ENCODE results near the gene BIRC5. TPM values are rescaled to one million over a fixed set of nuclear protein-coding genes. Genes with fewer than 3 reads are reported as not detected.
A peak's percentile ranks its signal among the peaks of the same experiment; 100 is the strongest.
"Not testable (repeated sequence)": the region's sequence is repeated elsewhere in the genome, so short reads cannot be mapped to it uniquely, and the experiment has no call there.

The BIRC5 gene
- total RNA-seq, 3 donors from 2014 or later, result 5.4 to 10.0 (median 8.5) TPM

DNA sequence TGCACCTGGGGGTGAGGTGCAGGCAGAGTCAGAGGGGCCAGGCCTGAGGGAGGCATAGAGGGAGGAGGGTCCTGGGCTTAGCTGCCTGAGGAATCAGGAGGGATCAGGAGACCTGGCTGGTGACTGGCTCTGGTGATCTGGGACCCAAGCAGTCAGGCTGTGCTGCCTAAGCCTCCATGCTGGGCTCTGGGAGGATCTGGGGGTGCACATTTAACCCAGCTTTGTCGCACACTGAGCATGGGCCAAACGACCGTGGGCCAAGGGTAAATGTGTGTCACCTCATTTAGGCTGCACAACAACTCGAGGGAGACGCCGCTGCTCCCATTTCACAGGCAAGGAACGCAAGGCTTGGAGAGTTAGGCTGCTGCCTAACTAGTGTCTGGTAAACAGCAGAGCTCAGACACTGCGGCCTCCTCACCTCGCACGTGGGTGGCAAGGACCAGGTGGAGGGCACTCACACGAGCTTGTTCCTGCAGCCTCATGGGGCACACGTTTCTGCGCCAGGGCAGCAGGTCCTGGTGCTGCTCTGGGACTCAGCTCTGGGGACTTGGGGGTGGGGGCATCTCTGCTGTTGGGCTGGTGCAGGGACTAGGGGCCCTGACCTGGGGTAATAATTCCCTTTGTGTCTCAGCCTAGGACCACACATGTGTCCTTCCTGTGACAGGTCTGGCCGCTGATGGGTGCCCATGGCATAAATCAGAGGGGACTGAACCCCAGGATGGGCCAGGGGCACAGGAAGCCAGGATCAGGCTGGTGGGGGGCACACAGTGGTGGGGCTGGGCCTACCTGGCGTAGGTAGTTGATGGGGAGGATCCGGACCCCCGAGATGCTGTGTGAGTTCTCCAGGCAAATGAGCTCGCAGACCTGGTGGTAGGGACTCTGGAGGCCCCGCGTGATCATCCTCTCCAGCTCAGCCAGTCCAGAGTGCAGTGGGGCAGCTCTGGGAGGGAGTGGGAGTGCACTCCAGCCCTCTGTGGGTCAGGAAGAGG, 36.1 kb downstream of the BIRC5 start:
- H3K9me3 Mint-ChIP-seq, result no peaks in the 10 kb centered on the region
- DNase-seq (no peak), ATAC-seq (no peak)
- H3K36me3 Mint-ChIP-seq (ENCODE audit: insufficient read depth), result no peaks in the 10 kb centered on the region
- peaks cover 37% of the 10 kb centered on the region for H3K4me1 Mint-ChIP-seq (ENCODE audit: low read depth)
- peaks cover 2% of the 10 kb centered on the region for H3K27me3 Mint-ChIP-seq (ENCODE audit: low read depth)
- H3K4me3 Mint-ChIP-seq, result no peak overlapping the region

DNA sequence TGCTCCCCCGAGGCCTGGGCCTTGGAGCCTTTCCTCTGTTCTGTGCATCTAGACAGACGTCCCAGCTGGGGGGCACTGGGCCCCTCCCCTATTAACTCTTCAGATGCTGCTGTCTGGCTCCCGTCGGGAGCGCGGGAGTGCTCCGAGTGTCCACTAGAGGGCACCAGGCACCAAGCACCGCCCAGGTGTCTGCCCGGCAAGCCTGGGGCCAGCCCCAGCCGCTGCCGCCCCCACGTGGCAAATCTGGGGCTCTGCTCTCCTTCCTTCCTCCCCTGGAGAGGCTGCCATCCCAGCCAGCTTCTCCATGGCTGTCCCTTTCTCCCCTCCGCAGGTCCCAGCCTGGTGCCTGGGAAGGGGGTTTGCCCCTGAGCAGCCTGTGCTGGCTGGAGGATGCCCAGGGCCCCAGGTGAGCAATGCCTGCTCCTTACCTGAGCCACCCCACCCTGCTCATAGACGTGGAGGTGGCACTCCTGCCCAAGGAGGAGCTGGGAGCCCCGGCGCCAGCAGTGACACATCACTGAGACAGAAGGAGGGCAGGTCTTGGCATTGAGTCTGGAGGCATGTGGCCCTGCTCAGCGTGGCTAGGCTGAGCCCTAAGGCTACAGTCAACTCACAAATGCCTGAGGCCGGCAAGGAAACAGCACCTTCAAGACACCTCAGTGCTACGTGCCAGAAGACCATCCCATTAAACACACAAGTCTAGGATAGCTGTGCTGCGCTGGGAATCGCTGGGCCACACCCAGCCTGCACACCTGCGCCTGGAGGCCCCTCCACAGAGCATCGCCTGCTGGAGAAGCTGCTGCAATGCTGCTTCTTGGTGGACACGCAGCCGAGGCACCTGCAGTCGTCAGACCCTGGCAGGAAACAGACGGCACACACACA, 37.1 kb downstream of the BIRC5 start:
- no peaks in the 10 kb centered on the region for H3K36me3 Mint-ChIP-seq (ENCODE audit: insufficient read depth)
- H3K4me1 Mint-ChIP-seq (ENCODE audit: low read depth), result peaks cover 39% of the 10 kb centered on the region
- H3K9me3 Mint-ChIP-seq, result no peaks in the 10 kb centered on the region
- peak; percentile 75 to 80 for ATAC-seq
- H3K4me3 Mint-ChIP-seq, result peak overlapping the region; percentile 61
- peaks cover 2% of the 10 kb centered on the region for H3K27me3 Mint-ChIP-seq (ENCODE audit: low read depth)
- peak; percentile 83 for DNase-seq

DNA sequence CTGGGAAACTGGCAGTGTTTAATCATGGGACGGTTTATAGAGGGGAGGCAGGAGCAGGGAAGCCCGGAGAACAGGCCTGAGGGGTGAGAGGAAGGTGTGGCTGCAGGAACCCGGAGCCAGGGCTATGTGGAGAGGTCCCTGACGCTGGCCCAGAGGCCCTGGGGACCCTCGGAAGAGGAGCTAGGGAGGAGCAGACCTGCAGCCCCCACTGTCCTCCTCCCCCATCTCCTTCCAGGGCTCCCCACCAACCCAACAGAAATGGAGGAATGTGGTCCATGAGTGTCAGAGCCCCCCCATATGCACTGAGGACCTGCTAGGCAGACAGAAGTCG, 37.7 kb downstream of the BIRC5 start:
- Mint-ChIP-seq H3K9me3 (no peaks in the 10 kb centered on the region), H3K36me3 (ENCODE audit: insufficient read depth) (no peaks in the 10 kb centered on the region), H3K27me3 (ENCODE audit: low read depth) (peaks cover 2% of the 10 kb centered on the region), H3K4me3 (peak overlapping the region; percentile 79), H3K4me1 (ENCODE audit: low read depth) (peaks cover 39% of the 10 kb centered on the region)
- ATAC-seq (no peak), DNase-seq (no peak)

DNA sequence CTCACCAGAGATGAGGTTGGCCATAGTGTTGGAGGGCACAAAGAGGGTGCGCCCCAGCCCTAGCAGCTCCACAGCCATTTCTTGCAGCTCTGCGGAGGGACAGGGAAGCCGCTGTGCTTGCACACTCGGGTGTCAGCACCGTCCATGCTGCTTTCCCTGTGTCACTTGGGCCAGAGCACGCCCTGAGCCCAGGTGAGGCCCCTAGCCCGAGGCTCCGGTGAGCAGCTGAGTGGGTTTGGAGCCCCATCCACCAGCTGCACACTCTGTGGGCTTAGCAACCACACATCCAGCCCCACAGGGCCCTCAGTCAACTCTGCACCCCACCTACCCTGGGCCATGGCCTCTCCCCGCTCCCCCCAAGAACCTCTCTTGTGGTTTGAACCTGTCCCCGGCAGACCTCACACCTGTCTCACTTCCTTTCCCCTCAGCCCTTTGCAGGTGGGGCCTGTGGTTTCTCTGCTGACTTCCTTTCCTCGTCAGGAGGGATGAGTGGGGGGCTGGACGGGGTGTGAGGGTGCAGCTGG, 38.1 kb downstream of the BIRC5 start:
- Mint-ChIP-seq H3K4me3 (peak overlapping the region; percentile 79), H3K9me3 (no peaks in the 10 kb centered on the region), H3K27me3 (ENCODE audit: low read depth) (peaks cover 2% of the 10 kb centered on the region), H3K4me1 (ENCODE audit: low read depth) (peaks cover 39% of the 10 kb centered on the region), H3K36me3 (ENCODE audit: insufficient read depth) (no peaks in the 10 kb centered on the region)
- ATAC-seq (peak in 1 of 2 donors; percentile 1), DNase-seq (peak; percentile 52)

DNA sequence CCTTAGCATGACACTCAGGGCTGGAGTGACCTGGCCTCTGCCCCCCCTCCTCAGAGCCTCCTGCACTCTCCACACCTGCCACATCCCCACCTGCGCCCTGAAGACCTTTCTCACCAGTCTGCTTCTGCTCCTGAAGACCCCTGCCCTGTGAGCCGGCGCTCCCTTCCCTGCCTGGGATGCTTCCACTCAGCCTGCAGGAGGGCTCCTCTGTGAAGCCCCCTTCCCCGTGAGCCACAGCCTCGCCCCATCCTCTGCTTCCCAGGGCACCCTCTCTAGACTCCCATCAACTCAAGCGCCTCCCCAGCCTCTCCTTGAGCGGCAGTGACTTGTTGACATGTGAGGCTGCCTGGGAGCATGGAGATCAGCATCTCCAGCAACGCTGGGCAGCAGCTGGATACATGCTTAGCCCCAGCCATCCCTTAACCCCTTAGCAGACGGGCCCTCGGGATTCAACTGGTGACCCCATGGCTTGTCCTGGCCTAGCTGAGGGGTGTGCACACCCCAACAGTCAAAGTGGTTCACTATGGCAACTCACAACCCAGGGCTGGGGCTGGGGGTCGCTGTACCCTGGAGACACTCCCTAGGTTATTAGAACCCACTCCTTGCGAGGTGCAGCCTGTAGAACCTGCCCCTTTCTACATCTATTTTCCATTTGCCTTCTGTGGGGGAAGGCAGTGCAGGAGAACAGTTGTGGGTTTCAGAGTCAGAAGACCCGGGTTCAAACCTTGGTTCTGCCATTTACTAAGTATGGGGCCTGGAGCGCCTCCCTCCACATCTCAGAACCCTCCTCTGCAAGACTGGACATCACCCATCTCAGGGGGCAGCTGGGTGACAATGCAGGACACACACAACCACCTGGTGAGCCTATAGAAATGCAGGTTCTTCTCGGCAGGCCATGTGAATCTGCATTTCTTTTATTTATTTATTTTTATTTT, 38.9 kb downstream of the BIRC5 start:
- no peaks in the 10 kb centered on the region for H3K27me3 Mint-ChIP-seq (ENCODE audit: low read depth)
- DNase-seq (no peak), ATAC-seq (no peak)
- H3K36me3 Mint-ChIP-seq (ENCODE audit: insufficient read depth), result no peaks in the 10 kb centered on the region
- H3K4me1 Mint-ChIP-seq (ENCODE audit: low read depth), result peaks cover 46% of the 10 kb centered on the region
- H3K4me3 Mint-ChIP-seq, result peak overlapping the region; percentile 79
- no peaks in the 10 kb centered on the region for H3K9me3 Mint-ChIP-seq

DNA sequence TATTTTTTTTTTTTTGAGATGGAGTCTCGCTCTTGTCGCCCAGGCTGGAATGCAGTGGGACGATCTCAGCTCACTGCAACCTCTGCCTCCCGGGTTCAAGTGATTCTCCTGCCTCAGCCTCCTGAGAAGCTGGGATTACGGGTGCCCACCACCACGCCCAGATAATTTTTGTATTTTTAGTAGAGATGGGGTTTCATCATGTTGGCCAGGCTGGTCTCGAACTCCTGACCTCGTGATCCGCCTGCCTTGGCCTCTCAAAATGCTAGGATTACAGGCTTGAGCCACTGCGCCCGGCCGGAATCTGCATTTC, 39.5 kb downstream of the BIRC5 start:
- ATAC-seq; DNase-seq; H3K9me3 Mint-ChIP-seq; H3K36me3 Mint-ChIP-seq (ENCODE audit: insufficient read depth); H3K27me3 Mint-ChIP-seq (ENCODE audit: low read depth): not testable (repeated sequence)
- Mint-ChIP-seq H3K4me3 (peak overlapping the region; percentile 79), H3K4me1 (ENCODE audit: low read depth) (peaks cover 51% of the 10 kb centered on the region)

DNA sequence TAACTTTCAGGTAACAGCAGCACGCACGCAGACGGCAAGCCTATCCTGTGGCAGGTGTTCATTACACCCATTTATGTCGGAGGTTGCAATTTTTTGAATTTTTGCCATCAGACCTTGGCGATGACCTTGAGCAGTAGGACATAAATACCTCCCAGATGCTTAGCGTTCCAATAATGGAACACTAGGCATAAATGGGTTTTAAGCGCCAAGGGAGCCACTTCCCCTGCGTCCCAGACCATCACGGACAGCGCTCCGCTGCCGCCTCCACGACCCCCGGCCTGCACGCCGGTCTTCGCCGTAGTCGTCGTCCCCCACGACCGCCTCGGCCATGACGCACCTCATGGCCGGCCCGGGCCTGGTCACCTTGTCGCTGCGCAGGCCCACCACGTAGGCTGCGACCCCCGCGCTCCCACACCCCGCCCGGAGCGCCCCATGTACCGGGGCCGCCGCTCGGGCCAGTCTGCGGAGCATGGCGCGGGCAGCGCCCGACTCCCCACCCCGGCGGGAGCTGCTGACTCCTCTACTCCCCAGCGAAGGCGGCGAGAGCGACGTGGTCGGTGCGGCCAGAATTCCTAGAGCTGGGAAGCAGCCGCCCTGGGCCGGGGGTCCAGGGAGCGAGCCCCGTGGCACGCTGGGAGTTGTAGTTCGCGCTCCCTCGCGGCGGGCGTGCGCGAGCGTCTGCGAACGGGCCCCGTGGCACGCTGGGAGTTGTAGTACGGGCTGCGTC, 40.1 kb downstream of the BIRC5 start:
- ATAC-seq, result peak; percentile 70 to 72
- Mint-ChIP-seq H3K27me3 (ENCODE audit: low read depth) (no peaks in the 10 kb centered on the region), H3K4me1 (ENCODE audit: low read depth) (peaks cover 52% of the 10 kb centered on the region), H3K4me3 (peak overlapping the region; percentile 79), H3K9me3 (no peaks in the 10 kb centered on the region), H3K36me3 (ENCODE audit: insufficient read depth) (no peaks in the 10 kb centered on the region)
- peak; percentile 71 for DNase-seq

- no peaks in the 10 kb centered on the region for H3K36me3 Mint-ChIP-seq (ENCODE audit: insufficient read depth)
- no peaks in the 10 kb centered on the region for H3K27me3 Mint-ChIP-seq (ENCODE audit: low read depth)
- no peak for ATAC-seq
- DNase-seq, result no peak
- peaks cover 58% of the 10 kb centered on the region for H3K4me1 Mint-ChIP-seq (ENCODE audit: low read depth)
- peak overlapping the region; percentile 79 for H3K4me3 Mint-ChIP-seq
- no peaks in the 10 kb centered on the region for H3K9me3 Mint-ChIP-seq
These were observed 41.1 kb downstream of the BIRC5 start for GRCh38 chr17:78255029-78255656.

DNA sequence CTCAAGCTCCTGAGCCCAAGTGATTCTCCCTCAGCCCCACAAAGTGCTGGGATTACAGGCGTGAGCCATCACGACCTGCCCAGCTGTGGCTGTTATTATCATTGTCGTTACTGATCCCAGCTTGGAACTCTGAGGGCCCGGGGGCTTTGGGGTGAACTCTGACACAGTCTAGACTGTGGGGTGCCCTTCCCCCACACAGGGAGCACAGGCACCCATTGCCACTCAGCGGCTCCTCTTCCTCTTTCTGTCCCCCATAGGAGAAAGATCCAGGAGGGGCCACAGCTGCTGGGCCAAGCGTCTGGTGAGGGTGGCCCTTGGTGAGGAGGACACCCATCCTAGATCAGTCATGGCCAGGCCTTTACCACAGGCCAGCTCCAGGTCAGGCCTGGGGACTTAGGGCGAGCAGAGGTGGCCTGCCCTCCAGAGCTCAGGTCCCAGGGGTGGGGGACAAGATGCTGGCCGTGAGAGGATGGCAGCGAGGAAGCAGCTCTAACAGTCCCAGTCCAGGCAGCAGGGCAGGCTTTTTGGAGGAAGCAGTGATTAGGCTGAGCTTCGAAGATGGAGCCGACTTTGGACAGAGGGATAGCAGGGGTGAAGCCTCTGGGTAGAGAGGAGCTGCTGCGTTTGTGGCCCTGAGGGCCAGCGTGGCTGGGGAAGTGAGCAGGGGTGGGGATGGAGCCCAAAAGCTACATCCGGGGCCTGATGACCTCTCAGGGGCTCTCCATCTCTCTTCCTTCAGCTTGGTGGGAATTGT, 42.1 kb downstream of the BIRC5 start:
- no peaks in the 10 kb centered on the region for H3K9me3 Mint-ChIP-seq
- no peak overlapping the region for H3K4me3 Mint-ChIP-seq
- DNase-seq (no peak), ATAC-seq (no peak)
- H3K27me3 Mint-ChIP-seq (ENCODE audit: low read depth), result no peaks in the 10 kb centered on the region
- no peaks in the 10 kb centered on the region for H3K36me3 Mint-ChIP-seq (ENCODE audit: insufficient read depth)
- peaks cover 57% of the 10 kb centered on the region for H3K4me1 Mint-ChIP-seq (ENCODE audit: low read depth)

GRCh38 chr17:78256707-78257591, 42.9 kb downstream of the BIRC5 start:
- no peaks in the 10 kb centered on the region for H3K27me3 Mint-ChIP-seq (ENCODE audit: low read depth)
- no peak for ATAC-seq
- DNase-seq, result no peak
- H3K4me1 Mint-ChIP-seq (ENCODE audit: low read depth), result peaks cover 53% of the 10 kb centered on the region
- no peaks in the 10 kb centered on the region for H3K36me3 Mint-ChIP-seq (ENCODE audit: insufficient read depth)
- H3K4me3 Mint-ChIP-seq, result no peak overlapping the region
- no peaks in the 10 kb centered on the region for H3K9me3 Mint-ChIP-seq

DNA sequence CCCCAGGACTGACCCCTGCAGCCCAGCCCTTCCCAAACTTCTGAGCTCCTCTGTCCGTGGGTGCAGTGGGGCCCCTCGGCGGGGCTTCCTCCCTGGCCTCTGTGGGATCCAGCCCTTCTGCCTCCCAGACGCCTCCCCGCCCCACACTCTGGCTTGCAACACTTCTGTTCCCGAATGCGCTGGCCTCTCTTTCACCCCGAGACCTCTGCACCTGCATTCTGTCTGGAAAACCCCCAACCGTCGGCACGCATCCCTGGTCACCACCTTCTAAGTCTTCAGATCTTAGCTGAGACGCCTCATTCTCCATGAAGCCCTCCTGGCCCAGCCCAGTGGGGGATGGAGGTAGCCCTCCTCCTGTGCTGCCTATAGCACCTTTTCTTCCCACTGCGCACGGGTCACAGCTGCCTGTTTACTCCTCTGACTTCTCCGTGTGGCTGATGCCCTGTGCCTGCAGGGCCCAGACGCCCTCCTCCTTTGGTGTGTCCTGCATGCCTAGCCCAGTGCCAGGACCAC, 43.8 kb downstream of the BIRC5 start:
- Mint-ChIP-seq H3K36me3 (ENCODE audit: insufficient read depth) (no peaks in the 10 kb centered on the region), H3K4me3 (peak overlapping the region; percentile 40), H3K4me1 (ENCODE audit: low read depth) (peaks cover 51% of the 10 kb centered on the region), H3K9me3 (no peaks in the 10 kb centered on the region), H3K27me3 (ENCODE audit: low read depth) (no peaks in the 10 kb centered on the region)
- no peak for DNase-seq
- ATAC-seq, result peak; percentile 20 to 31

Data from activated T-cell treated with anti-CD3 and anti-CD28 coated beads, Interleukin-2, amount 50 U/mL, for 4 hours (primary cell).